ENCODE results near the gene MPHOSPH9.

MPHOSPH9 gene

GRCh38 chr12:123150275-123150743 lies 82.6 kb downstream of the MPHOSPH9 start:
- Histone ChIP-seq H3K79me2 (ENCODE audit: low read length) (no peaks in the 10 kb centered on the region), H3K27ac (ENCODE audit: low read length) (no peak overlapping the region), H3K4me2 (ENCODE audit: low read length) (peak overlapping the region; percentile 98), H3K9ac (ENCODE audit: low read length) (peak overlapping the region; percentile 63), H3K27me3 (ENCODE audit: low read depth, low read length) (0 out of 2 replicates have a peak, but pooled peaks cover 5% of the 10 kb centered on the region), H3K4me3 (ENCODE audit: low read length) (peak overlapping the region; percentile 85), H3K9me3 (ENCODE audit: insufficient read depth, low read length) (no peaks in the 10 kb centered on the region), H3K4me1 (ENCODE audit: low read length) (peaks cover 4% of the 10 kb centered on the region; the same call in 1 of the 2 replicates), H4K20me1 (ENCODE audit: insufficient read depth, low read length) (no peaks in the 10 kb centered on the region), H2AFZ (ENCODE audit: low read depth, low read length) (peak overlapping the region; percentile 39; the same call in 1 of the 2 replicates), H3K36me3 (replicated peaks; ENCODE audit: low read depth, low read length) (peaks cover 5% of the 10 kb centered on the region)
- no peak for TF ChIP-seq EZH2phosphoT487 (IDR thresholded peaks at IDR 0.05; ENCODE audit: low read depth)
- no peak for TF ChIP-seq CTCF (IDR thresholded peaks at IDR 0.05; ENCODE audit: low read depth, low read length)

GRCh38 chr12:123149501-123150274 lies 83.3 kb downstream of the MPHOSPH9 start:
- peak overlapping the region; percentile 39; the same call in 1 of the 2 replicates for H2AFZ ChIP-seq (ENCODE audit: low read depth, low read length)
- H3K36me3 ChIP-seq (replicated peaks; ENCODE audit: low read depth, low read length), result peaks cover 4% of the 10 kb centered on the region
- H3K9ac ChIP-seq (ENCODE audit: low read length), result peak overlapping the region; percentile 63
- H3K4me1 ChIP-seq (ENCODE audit: low read length), result peaks cover 4% of the 10 kb centered on the region; the same call in 1 of the 2 replicates
- no peak for TF ChIP-seq CTCF (IDR thresholded peaks at IDR 0.05; ENCODE audit: low read depth, low read length)
- no peak for TF ChIP-seq EZH2phosphoT487 (IDR thresholded peaks at IDR 0.05; ENCODE audit: low read depth)
- 0 out of 2 replicates have a peak, but pooled peaks cover 5% of the 10 kb centered on the region for H3K27me3 ChIP-seq (ENCODE audit: low read depth, low read length)
- H4K20me1 ChIP-seq (ENCODE audit: insufficient read depth, low read length), result no peaks in the 10 kb centered on the region
- H3K4me2 ChIP-seq (ENCODE audit: low read length), result peak overlapping the region; percentile 98
- H3K27ac ChIP-seq (ENCODE audit: low read length), result no peak overlapping the region
- H3K9me3 ChIP-seq (ENCODE audit: insufficient read depth, low read length), result no peaks in the 10 kb centered on the region
- H3K79me2 ChIP-seq (ENCODE audit: low read length), result no peaks in the 10 kb centered on the region
- peak overlapping the region; percentile 85 for H3K4me3 ChIP-seq (ENCODE audit: low read length)

GRCh38 chr12:123149088-123149487 lies 83.9 kb downstream of the MPHOSPH9 start:
- no peaks in the 10 kb centered on the region for H4K20me1 ChIP-seq (ENCODE audit: insufficient read depth, low read length)
- H3K9ac ChIP-seq (ENCODE audit: low read length), result no peak overlapping the region
- H2AFZ ChIP-seq (ENCODE audit: low read depth, low read length), result no peak overlapping the region
- H3K4me3 ChIP-seq (ENCODE audit: low read length), result no peak overlapping the region
- no peaks in the 10 kb centered on the region for H3K36me3 ChIP-seq (replicated peaks; ENCODE audit: low read depth, low read length)
- H3K9me3 ChIP-seq (ENCODE audit: insufficient read depth, low read length), result no peaks in the 10 kb centered on the region
- no peaks in the 10 kb centered on the region for H3K79me2 ChIP-seq (ENCODE audit: low read length)
- H3K27me3 ChIP-seq (ENCODE audit: low read depth, low read length), result 0 out of 2 replicates have a peak, but pooled peaks cover 5% of the 10 kb centered on the region
- H3K4me1 ChIP-seq (ENCODE audit: low read length), result peaks cover 4% of the 10 kb centered on the region; the same call in 1 of the 2 replicates
- no peak overlapping the region for H3K27ac ChIP-seq (ENCODE audit: low read length)
- TF ChIP-seq CTCF (IDR thresholded peaks at IDR 0.05; ENCODE audit: low read depth, low read length) (no peak), EZH2phosphoT487 (IDR thresholded peaks at IDR 0.05; ENCODE audit: low read depth) (no peak)
- no peak overlapping the region for H3K4me2 ChIP-seq (ENCODE audit: low read length)

- Histone ChIP-seq H3K27me3 (ENCODE audit: low read depth, low read length) (0 out of 2 replicates have a peak, but pooled peaks cover 5% of the 10 kb centered on the region), H3K9me3 (ENCODE audit: insufficient read depth, low read length) (no peaks in the 10 kb centered on the region), H3K79me2 (ENCODE audit: low read length) (no peaks in the 10 kb centered on the region), H3K27ac (ENCODE audit: low read length) (no peak overlapping the region), H3K4me2 (ENCODE audit: low read length) (no peak overlapping the region), H3K4me1 (ENCODE audit: low read length) (peaks cover 4% of the 10 kb centered on the region; the same call in 1 of the 2 replicates), H3K36me3 (replicated peaks; ENCODE audit: low read depth, low read length) (no peaks in the 10 kb centered on the region), H3K4me3 (ENCODE audit: low read length) (no peak overlapping the region), H4K20me1 (ENCODE audit: insufficient read depth, low read length) (no peaks in the 10 kb centered on the region), H2AFZ (ENCODE audit: low read depth, low read length) (no peak overlapping the region), H3K9ac (ENCODE audit: low read length) (no peak overlapping the region)
- TF ChIP-seq CTCF (IDR thresholded peaks at IDR 0.05; ENCODE audit: low read depth, low read length), result no peak
- no peak for TF ChIP-seq EZH2phosphoT487 (IDR thresholded peaks at IDR 0.05; ENCODE audit: low read depth)
These were observed 84.3 kb downstream of the MPHOSPH9 start for GRCh38 chr12:123148655-123149054.
